Measurements from ENCODE around the gene NKX2-1.
"Not testable (repeated sequence)": the region's sequence is repeated elsewhere in the genome, so short reads cannot be mapped to it uniquely, and the experiment has no call there.

Gene NKX2-1

GRCh38 chr14:36505181-36505815, 14.7 kb downstream of the NKX2-1 start:
- DNase-seq (ENCODE audit: low read depth), result no peak

- DNase-seq (ENCODE audit: low read depth), result no peak
Measured at GRCh38 chr14:36504771-36505175, 15.3 kb downstream of the NKX2-1 start.

- no peak for DNase-seq (ENCODE audit: low read depth)
Measured at GRCh38 chr14:36503771-36504741, 16.0 kb downstream of the NKX2-1 start.

GRCh38 chr14:36502558-36503508, 17.2 kb downstream of the NKX2-1 start:
- DNase-seq (ENCODE audit: low read depth), result no peak

- DNase-seq (ENCODE audit: low read depth), result no peak
Measured at GRCh38 chr14:36498938-36499337, 21.1 kb downstream of the NKX2-1 start.

- DNase-seq (ENCODE audit: low read depth), result no peak
Measured at GRCh38 chr14:36496346-36496745, 23.7 kb downstream of the NKX2-1 start.

- no peak for DNase-seq (ENCODE audit: low read depth)
Measured at GRCh38 chr14:36495666-36496065, 24.4 kb downstream of the NKX2-1 start.

- DNase-seq (ENCODE audit: low read depth), result no peak
Measured at GRCh38 chr14:36493761-36494160, 26.3 kb downstream of the NKX2-1 start.

GRCh38 chr14:36485773-36486172, 34.3 kb downstream of the NKX2-1 start:
- DNase-seq (ENCODE audit: low read depth), result no peak

GRCh38 chr14:36479344-36479743, 40.7 kb downstream of the NKX2-1 start:
- DNase-seq (ENCODE audit: low read depth), result no peak

- DNase-seq (ENCODE audit: low read depth), result no peak
Measured at GRCh38 chr14:36478782-36479181, 41.2 kb downstream of the NKX2-1 start.

- DNase-seq (ENCODE audit: low read depth), result no peak
Measured at GRCh38 chr14:36477266-36477665, 42.8 kb downstream of the NKX2-1 start.

- DNase-seq (ENCODE audit: low read depth), result not testable (repeated sequence)
Measured at GRCh38 chr14:36476061-36476460, 44.0 kb downstream of the NKX2-1 start.

GRCh38 chr14:36474593-36474992, 45.4 kb downstream of the NKX2-1 start:
- DNase-seq (ENCODE audit: low read depth), result no peak

- DNase-seq (ENCODE audit: low read depth), result no peak
Measured at GRCh38 chr14:36471431-36471830, 48.6 kb downstream of the NKX2-1 start.

GRCh38 chr14:36467332-36467731, 52.7 kb downstream of the NKX2-1 start:
- no peak for DNase-seq (ENCODE audit: low read depth)
